NCI-H345 (cell line): Measurements from ENCODE around the gene ATF6B.
"Not testable (repeated sequence)": the region's sequence is repeated elsewhere in the genome, so short reads cannot be mapped to it uniquely, and the experiment has no call there.

Source experiments
- DNase-seq: peaks from one replicate; lab custom pipeline; 2025; lab: John Stamatoyannopoulos, UW

ATF6B gene

GRCh38 chr6:32081168-32081990 lies 46.7 kb downstream of the ATF6B start:
- DNase-seq, result no peak

DNA sequence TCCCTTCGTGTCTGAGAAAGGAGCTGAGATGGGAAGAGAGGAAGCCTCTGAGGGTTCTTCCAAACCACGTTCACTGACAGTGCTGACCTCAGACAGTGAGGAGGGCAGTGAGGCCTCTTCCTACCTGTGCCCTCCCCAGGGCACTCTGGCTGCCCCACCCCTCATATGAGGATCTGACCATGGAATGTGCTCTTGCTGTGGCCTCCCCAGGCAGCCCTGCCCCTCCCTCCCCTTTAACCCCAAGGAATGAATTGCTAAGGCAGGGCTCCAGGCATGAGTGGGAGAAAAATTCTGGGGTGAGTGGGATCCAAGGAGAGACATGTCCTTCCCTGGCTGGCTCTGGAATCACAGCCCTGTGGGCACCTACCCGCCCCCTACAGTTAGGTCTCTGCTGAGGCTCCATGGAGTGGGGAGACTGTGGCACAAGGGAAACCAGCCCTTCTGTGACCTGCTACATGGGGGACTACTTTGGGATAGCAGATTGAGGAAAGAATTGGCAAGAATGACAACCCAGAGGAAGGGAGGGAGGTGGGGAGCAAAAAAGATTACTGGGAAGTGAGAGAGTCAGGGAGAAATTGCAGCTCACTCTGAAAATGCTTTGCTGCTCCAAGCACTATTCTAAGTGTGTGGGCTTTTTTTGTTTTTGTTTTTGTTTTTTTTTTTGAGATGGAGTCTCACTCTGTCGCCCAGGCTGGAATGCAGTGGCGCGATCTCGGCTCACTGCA lies 48.3 kb downstream of the ATF6B start:
- DNase-seq, result no peak

- no peak for DNase-seq
Measured at GRCh38 chr6:32076321-32076809, 51.7 kb downstream of the ATF6B start.

GRCh38 chr6:32075781-32076180 lies 52.3 kb downstream of the ATF6B start:
- no peak for DNase-seq

GRCh38 chr6:32074996-32075532 lies 53.0 kb downstream of the ATF6B start:
- no peak for DNase-seq

DNA sequence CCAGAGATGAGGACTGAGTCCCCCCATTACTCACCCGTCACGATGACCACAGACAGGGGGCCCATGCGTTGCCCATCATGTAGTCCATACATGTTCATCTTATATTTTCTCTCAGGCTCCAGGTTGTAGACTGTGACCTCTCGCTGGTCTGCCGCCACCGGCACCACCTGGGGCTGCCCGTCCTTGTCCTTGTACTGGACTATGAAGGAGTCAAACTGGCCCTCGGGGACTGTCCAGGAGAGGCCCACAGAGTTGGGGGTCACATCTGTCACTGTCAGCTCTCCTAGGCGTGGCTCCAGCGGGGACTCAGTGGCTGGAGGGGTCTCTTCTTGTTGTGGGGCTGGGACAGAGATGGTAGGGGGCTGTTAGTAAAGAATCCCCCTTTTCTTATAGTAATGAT lies 54.4 kb downstream of the ATF6B start:
- no peak for DNase-seq

DNA sequence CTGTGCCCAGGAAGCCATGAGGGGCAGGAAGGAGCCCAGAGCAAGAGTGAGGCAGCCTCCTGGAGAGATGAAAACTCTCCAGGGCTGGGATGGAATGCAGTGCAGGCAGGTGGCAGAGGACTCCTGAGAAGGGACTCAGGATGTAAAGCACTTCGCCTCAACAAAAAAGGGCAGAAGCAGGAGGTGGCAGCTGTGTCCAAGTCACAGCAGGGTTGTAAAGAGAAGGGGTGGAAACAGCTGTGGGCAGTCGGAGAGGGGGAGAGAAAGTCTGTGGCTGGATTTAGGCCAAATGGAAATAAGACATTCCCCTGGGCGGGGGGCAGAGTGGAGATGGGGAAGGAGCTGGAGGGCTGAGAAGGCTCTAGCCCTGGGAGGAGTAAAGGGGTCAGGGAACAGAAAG lies 54.9 kb downstream of the ATF6B start:
- DNase-seq, result no peak

- no peak for DNase-seq
Measured at GRCh38 chr6:32070814-32071543, 57.1 kb downstream of the ATF6B start.

GRCh38 chr6:32069878-32070515 lies 58.0 kb downstream of the ATF6B start:
- no peak for DNase-seq

DNA sequence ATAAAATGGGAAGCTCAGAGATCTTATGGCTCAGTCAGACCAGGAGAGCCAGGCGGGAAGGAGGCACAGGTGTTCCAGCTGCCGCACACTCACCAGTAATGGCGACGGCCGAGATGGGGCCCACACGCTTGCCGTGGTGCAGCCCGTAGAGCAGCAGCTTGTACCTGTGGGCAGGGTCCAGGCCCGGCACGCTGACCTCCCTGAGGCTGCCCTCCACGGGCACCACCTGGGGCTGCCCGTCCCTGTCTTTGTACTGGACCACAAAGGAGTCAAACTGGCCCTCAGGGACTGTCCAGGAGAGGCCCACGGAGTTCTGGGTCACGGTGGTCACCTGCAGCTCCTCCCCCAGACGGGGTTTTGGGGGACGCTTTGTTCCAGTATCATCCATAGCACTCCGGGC lies 58.6 kb downstream of the ATF6B start:
- DNase-seq, result no peak

DNA sequence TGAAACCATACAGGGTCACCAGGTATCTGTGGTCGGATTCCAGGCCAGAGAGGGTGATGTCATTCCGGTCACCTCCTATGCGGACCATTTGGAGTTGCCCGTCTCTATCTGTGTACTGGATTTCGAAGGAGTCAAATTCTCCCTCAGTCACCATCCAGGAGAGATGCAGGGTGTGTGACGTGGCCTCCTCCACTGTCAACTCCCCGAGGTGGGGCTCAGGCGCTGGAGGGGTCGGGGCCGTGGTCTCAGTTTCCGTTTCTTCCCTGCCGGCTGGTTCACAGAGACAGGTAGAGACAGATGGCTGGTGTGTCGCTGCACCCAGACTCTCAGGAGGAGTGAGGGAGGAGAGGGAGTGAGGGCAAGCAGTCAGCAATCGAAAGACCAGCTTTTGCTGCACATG lies 59.2 kb downstream of the ATF6B start:
- DNase-seq, result no peak

GRCh38 chr6:32068315-32068714 lies 59.7 kb downstream of the ATF6B start:
- DNase-seq, result not testable (repeated sequence)

DNA sequence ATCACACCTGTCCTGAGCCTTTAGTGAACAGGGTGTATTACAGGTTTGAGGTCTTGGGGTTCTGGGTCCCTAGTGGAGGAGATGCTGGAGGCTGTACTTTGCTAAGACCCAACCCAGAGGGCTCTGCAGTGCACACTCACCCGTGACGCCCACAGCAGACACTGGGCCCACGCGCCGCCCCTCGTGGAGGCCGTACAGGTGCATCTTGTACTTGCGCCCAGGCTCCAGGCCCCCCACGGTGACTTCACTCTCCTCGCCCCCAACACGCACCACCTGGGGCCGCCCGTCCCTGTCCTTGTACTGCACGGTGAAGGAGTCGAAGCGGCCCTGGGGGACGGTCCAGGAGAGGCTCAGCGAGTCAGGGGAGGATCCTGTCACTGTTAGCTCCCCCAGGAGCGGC lies 60.5 kb downstream of the ATF6B start:
- DNase-seq, result not testable (repeated sequence)
